Measurements from ENCODE around the gene AKR7A3. TPM values are rescaled to one million over a fixed set of nuclear protein-coding genes. Genes with fewer than 3 reads are reported as not detected.

The AKR7A3 gene
- total RNA-seq, 1 donor from 2014 or later, result 0.20 TPM

GRCh38 chr1:19268445-19268844 lies 20.1 kb downstream of the AKR7A3 start:
- H3K36me3 Mint-ChIP-seq (ENCODE audit: low read depth, unreplicated experiment), result peaks cover 8% of the 10 kb centered on the region
- no peak overlapping the region for H3K4me3 ChIP-seq (ENCODE audit: insufficient read depth, low read depth, low read length)
- H3K4me1 Mint-ChIP-seq (ENCODE audit: low read depth, unreplicated experiment), result no peaks in the 10 kb centered on the region
- no peak overlapping the region for H3K27ac ChIP-seq (ENCODE audit: low read depth, low read length)
- no peaks in the 10 kb centered on the region for H4K20me1 ChIP-seq (ENCODE audit: insufficient read depth, low read length)
- H3K4me2 ChIP-seq (ENCODE audit: low read length), result no peak overlapping the region
- DNase-seq (ENCODE audit: low read depth) (no peak), FAIRE-seq (no peak)
- H3K4me1 ChIP-seq (ENCODE audit: insufficient read depth, low read length), result no peaks in the 10 kb centered on the region
- peaks cover 11% of the 10 kb centered on the region for H3K9me3 Mint-ChIP-seq (ENCODE audit: unreplicated experiment)
- H3K27me3 ChIP-seq (ENCODE audit: insufficient read depth, low read length), result no peaks in the 10 kb centered on the region
- no peak overlapping the region for H3K4me3 Mint-ChIP-seq (ENCODE audit: unreplicated experiment)
- no peak overlapping the region for H3K9ac ChIP-seq (ENCODE audit: low read length)
- H3K36me3 ChIP-seq (ENCODE audit: insufficient read depth, low read length), result no peaks in the 10 kb centered on the region
- H3K27ac Mint-ChIP-seq (ENCODE audit: unreplicated experiment), result no peak overlapping the region
- peaks cover 15% of the 10 kb centered on the region for H3K27me3 Mint-ChIP-seq (ENCODE audit: low read depth, unreplicated experiment)
- no peaks in the 10 kb centered on the region for H3K79me2 ChIP-seq (ENCODE audit: insufficient read depth, low read length)
- TF ChIP-seq EZH2 (IDR thresholded peaks at IDR 0.05; ENCODE audit: insufficient read depth, low read length), result no peak
- no peak for TF ChIP-seq CTCF (IDR thresholded peaks at IDR 0.05; ENCODE audit: insufficient read depth, low read depth, low read length)
- no peaks in the 10 kb centered on the region for H3K9me3 ChIP-seq (ENCODE audit: insufficient read depth, low read depth, low read length)
- H2AFZ ChIP-seq (ENCODE audit: low read depth, low read length), result no peak overlapping the region

- Mint-ChIP-seq H3K4me3 (ENCODE audit: unreplicated experiment) (no peak overlapping the region), H3K27ac (ENCODE audit: unreplicated experiment) (no peak overlapping the region), H3K4me1 (ENCODE audit: low read depth, unreplicated experiment) (peaks cover 10% of the 10 kb centered on the region), H3K27me3 (ENCODE audit: low read depth, unreplicated experiment) (peaks cover 1% of the 10 kb centered on the region), H3K36me3 (ENCODE audit: low read depth, unreplicated experiment) (peaks cover 8% of the 10 kb centered on the region), H3K9me3 (ENCODE audit: unreplicated experiment) (peaks cover 4% of the 10 kb centered on the region)
- H3K27me3 ChIP-seq (ENCODE audit: insufficient read depth, low read length), result no peaks in the 10 kb centered on the region
- no peak overlapping the region for H3K27ac ChIP-seq (ENCODE audit: low read depth, low read length)
- TF ChIP-seq CTCF (IDR thresholded peaks at IDR 0.05; ENCODE audit: insufficient read depth, low read depth, low read length), result no peak
- no peak for TF ChIP-seq EZH2 (IDR thresholded peaks at IDR 0.05; ENCODE audit: insufficient read depth, low read length)
- DNase-seq (ENCODE audit: low read depth), result no peak
- FAIRE-seq, result no peak
- H2AFZ ChIP-seq (ENCODE audit: low read depth, low read length), result no peak overlapping the region
- H3K4me2 ChIP-seq (ENCODE audit: low read length), result no peak overlapping the region
- peaks cover 12% of the 10 kb centered on the region for H3K4me1 ChIP-seq (ENCODE audit: insufficient read depth, low read length)
- H3K79me2 ChIP-seq (ENCODE audit: insufficient read depth, low read length), result no peaks in the 10 kb centered on the region
- H3K4me3 ChIP-seq (ENCODE audit: insufficient read depth, low read depth, low read length), result no peak overlapping the region
- no peaks in the 10 kb centered on the region for H4K20me1 ChIP-seq (ENCODE audit: insufficient read depth, low read length)
- no peaks in the 10 kb centered on the region for H3K9me3 ChIP-seq (ENCODE audit: insufficient read depth, low read depth, low read length)
- peaks cover 8% of the 10 kb centered on the region for H3K36me3 ChIP-seq (ENCODE audit: insufficient read depth, low read length)
- H3K9ac ChIP-seq (ENCODE audit: low read length), result no peak overlapping the region
Measured at GRCh38 chr1:19262744-19263143, 25.8 kb downstream of the AKR7A3 start.

- Mint-ChIP-seq H3K4me1 (ENCODE audit: low read depth, unreplicated experiment) (peaks cover 10% of the 10 kb centered on the region), H3K36me3 (ENCODE audit: low read depth, unreplicated experiment) (peaks cover 13% of the 10 kb centered on the region), H3K27ac (ENCODE audit: unreplicated experiment) (no peak overlapping the region), H3K27me3 (ENCODE audit: low read depth, unreplicated experiment) (peaks cover 1% of the 10 kb centered on the region), H3K4me3 (ENCODE audit: unreplicated experiment) (no peak overlapping the region), H3K9me3 (ENCODE audit: unreplicated experiment) (peaks cover 4% of the 10 kb centered on the region)
- no peak overlapping the region for H3K4me3 ChIP-seq (ENCODE audit: insufficient read depth, low read depth, low read length)
- no peak overlapping the region for H2AFZ ChIP-seq (ENCODE audit: low read depth, low read length)
- no peak overlapping the region for H3K9ac ChIP-seq (ENCODE audit: low read length)
- peaks cover 12% of the 10 kb centered on the region for H3K4me1 ChIP-seq (ENCODE audit: insufficient read depth, low read length)
- no peak overlapping the region for H3K4me2 ChIP-seq (ENCODE audit: low read length)
- no peak for TF ChIP-seq CTCF (IDR thresholded peaks at IDR 0.05; ENCODE audit: insufficient read depth, low read depth, low read length)
- TF ChIP-seq EZH2 (IDR thresholded peaks at IDR 0.05; ENCODE audit: insufficient read depth, low read length), result no peak
- no peaks in the 10 kb centered on the region for H3K27me3 ChIP-seq (ENCODE audit: insufficient read depth, low read length)
- no peaks in the 10 kb centered on the region for H3K9me3 ChIP-seq (ENCODE audit: insufficient read depth, low read depth, low read length)
- no peak for FAIRE-seq
- peaks cover 11% of the 10 kb centered on the region for H3K36me3 ChIP-seq (ENCODE audit: insufficient read depth, low read length)
- H3K27ac ChIP-seq (ENCODE audit: low read depth, low read length), result no peak overlapping the region
- H4K20me1 ChIP-seq (ENCODE audit: insufficient read depth, low read length), result no peaks in the 10 kb centered on the region
- no peaks in the 10 kb centered on the region for H3K79me2 ChIP-seq (ENCODE audit: insufficient read depth, low read length)
- no peak for DNase-seq (ENCODE audit: low read depth)
Measured at GRCh38 chr1:19262047-19262446, 26.5 kb downstream of the AKR7A3 start.

All from astrocyte (in vitro differentiated cells and primary cell).